Globus pallidus (tissue), 1 donor: Measurements from ENCODE around the gene GOT2.
"Not testable (repeated sequence)": the region's sequence is repeated elsewhere in the genome, so short reads cannot be mapped to it uniquely, and the experiment has no call there.

Experiments
- DNase-seq: peaks from one replicate; pipeline ENCODE4 v3.0.0-alpha.2; 2015; ENCODE audit warnings: low spot score

The GOT2 gene

GRCh38 chr16:58717994-58718393 lies 16.1 kb downstream of the GOT2 start:
- DNase-seq: no peak

DNA sequence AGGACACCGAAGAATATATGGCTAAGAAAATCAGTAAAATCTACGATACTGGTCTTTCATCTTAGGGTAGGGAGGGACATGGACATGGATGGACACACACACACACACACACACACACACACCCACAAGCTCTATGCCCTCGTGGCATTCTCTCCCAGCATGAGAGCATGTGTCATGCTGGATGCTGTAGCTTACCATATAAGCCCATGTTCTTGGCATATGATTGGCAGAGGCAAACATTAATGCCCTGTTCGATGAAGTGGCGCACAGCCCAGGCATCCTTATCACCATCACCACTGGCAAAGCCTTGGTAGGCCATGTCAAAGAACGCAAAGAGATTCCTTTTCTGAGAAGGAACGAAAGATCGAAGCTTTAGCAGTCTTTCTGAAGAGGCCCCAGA lies 17.6 kb downstream of the GOT2 start:
- DNase-seq: no peak

DNA sequence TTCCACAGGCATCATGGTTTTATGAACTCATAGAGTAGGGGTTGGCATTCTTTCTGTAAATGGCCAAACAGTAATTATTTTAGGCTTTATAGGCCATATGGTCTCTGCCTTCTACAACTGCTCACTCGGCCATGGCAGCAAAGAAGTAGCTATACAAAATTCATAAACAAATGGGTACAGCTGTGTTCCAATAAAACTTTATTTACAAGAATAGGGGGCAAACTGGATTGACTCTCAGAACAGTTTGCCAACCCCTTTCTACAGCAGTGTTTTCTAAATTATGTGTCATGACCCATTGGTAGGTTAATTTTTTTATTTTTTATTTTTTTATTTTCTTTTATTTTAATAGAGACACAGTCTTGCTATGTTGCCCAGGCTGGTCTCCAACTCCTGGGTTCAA lies 20.4 kb downstream of the GOT2 start:
- DNase-seq: no peak

DNA sequence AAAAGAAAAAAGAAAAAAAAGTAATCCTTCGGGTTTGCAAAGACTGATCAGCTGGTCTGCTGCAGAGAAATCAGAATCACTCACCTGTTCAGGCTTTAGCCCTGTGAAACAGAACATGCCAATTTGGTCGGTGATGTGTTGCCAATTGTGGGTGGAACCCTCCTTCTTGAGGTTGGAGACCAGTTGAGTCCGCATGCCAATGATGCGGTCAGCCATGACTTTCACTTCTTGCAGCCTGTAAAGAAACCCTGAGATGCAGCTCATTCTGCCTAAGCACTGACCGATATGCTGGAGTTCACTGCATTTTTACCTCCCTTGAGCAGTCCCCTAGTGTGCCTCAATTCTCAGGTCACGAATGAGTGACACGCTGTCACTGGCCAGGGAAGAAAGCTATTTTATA lies 24.8 kb downstream of the GOT2 start:
- DNase-seq: no peak

DNA sequence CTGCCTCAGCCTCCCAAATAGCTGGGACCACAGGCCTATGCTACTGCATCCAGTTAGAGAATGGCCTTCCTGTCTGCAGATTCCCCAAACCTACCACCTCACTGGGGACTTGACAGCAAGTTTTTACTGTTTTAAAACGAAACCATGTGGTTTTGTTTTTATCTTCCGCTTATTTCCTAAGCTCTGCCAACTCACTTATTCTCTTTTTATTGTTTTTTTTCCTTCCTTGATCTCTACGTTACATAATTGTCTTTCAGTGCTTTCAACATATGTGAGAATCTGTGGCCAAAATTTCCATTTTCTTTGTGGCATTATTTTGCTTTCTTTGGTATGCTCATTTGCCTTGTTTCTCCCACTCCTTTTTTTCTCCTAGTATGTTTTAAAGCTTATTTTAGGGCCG lies 35.0 kb downstream of the GOT2 start:
- DNase-seq: no peak

GRCh38 chr16:58695368-58695767 lies 38.7 kb downstream of the GOT2 start:
- no peak for DNase-seq

DNA sequence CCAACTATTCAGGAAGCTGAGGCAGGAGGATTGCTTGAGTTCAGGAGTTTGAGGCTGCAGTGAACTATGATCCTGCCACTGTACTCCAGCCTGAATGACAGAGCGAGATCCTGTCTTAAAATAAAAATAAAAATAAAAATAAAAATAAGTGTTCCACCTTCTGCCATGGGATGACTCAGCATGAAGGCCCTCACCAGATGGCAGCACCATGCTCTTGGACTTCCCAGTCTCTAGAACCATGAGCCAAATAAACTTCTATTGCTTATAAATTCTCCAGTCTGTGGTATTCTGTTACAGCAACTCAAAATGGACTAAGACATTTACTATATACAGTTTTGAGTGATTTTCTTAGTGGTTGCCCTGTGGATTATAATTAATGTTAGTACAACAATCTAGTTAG lies 41.7 kb downstream of the GOT2 start:
- DNase-seq: no peak

- DNase-seq: not testable (repeated sequence)
These were observed 47.0 kb downstream of the GOT2 start for GRCh38 chr16:58686985-58687706.

DNA sequence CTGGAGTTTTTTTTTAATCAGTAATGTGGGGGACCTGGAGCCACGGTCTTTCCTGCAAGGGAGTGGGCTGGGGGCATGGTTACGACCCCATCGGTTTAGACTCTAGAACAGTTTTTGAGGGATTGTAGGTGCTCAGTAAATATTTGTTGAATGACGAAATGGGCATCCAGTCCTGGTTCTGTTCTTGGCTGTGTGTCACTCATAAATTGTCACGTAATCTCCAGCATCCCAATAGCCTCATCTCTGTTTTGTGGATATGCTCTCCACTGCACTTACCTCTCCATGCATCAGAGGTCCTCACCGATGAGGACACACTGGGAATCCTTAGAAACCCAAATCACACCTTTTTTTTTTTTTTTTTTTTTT lies 49.0 kb downstream of the GOT2 start:
- DNase-seq: no peak

- DNase-seq: peak; percentile 86
These were observed 49.6 kb downstream of the GOT2 start, which contains the start of gene SLC38A7 for GRCh38 chr16:58684354-58685083. TSS of gene SLC38A7 (minus strand) at chr16:58684770. CDS start at chr16:58680126, 4,644 bp downstream.

- no peak for DNase-seq
These were observed 50.1 kb downstream of the GOT2 start for GRCh38 chr16:58684001-58684353.

- no peak for DNase-seq
These were observed 54.4 kb downstream of the GOT2 start for GRCh38 chr16:58679763-58680162.

- DNase-seq: peak; percentile 51
These were observed 55.4 kb downstream of the GOT2 start for GRCh38 chr16:58678716-58679115.

DNA sequence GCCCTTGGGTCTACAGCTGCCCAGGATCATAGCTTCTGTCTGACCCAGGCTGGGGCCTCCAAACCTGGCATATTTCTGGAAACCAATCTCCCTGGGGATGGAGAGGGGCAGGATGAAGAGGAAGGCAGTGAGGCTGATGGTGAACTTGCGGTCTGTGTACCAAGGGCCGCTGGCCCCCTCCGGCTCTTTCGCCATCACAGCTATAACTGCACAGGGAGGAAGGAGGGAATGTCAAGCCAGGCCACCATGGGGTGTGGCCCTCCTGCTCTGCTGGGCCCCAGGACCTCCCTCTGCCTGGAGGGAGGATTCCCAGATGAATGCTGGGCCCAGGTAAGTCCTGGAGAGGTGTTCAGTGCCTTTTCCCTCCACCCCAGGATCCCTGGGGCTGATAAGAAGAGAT lies 55.8 kb downstream of the GOT2 start:
- DNase-seq: no peak

GRCh38 chr16:58670946-58671583 lies 63.1 kb downstream of the GOT2 start:
- DNase-seq: no peak

GRCh38 chr16:58670177-58670576 lies 63.9 kb downstream of the GOT2 start:
- no peak for DNase-seq

DNA sequence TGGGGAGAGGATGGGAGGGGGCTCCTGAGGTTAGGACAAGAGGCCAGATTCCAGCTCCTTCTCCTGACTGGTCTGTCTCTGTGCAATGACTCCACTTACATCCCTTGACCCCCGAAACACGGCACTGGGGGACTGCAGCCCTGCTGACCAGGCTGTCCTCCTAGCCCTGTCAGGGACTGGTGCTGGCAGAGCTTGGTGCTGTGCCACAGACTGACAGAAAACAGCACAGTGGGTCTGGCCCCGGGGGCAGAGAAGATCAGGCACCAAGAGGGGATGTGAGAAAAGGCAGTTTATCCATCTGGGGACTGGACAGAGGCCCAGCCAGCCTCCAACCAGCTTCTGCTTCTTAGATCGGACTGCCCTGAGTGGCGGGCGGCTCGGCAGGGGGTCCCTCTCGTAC lies 68.9 kb downstream of the GOT2 start:
- DNase-seq: no peak

GRCh38 chr16:58661199-58661830 lies 72.8 kb downstream of the GOT2 start:
- DNase-seq: peak; percentile 77

GRCh38 chr16:58659911-58660310 lies 74.2 kb downstream of the GOT2 start:
- DNase-seq: not testable (repeated sequence)

DNA sequence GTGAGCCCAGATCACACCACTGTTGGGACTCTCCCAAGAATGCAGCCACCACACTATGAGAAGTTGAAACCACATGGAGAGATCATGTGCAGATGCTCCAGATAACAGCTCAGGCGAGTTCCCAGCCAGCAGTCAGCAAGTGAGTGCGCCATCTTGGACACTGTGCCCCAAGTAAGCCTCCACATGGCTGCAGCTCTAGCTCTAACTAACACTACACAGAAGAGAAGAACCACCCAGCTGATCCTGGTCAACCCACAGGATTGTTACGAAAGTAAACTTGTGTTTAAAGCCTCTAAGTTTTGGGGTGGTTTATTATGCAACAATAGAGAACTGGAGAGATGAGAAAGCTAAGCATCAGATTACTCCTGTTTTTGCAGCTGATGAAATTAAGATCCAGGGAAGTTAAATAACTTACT lies 75.3 kb downstream of the GOT2 start:
- DNase-seq: no peak
